ENCODE data around the gene UNC119B.

The UNC119B gene

GRCh38 chr12:120699553-120699952, 10.7 kb upstream of the UNC119B start:
- TF ChIP-seq CTCF (IDR thresholded peaks at IDR 0.05; ENCODE audit: unreplicated experiment in 3 of 3) = no peak
- H3K27me3 Mint-ChIP-seq (ENCODE audit: low read depth) = no peaks in the 10 kb centered on the region
- H3K4me1 Mint-ChIP-seq = no peaks in the 10 kb centered on the region
- H3K4me3 Mint-ChIP-seq = no peak overlapping the region
- H3K9me3 Mint-ChIP-seq = no peaks in the 10 kb centered on the region
- no peak overlapping the region for H3K27ac Mint-ChIP-seq
- peaks cover 74% of the 10 kb centered on the region for H3K36me3 Mint-ChIP-seq (ENCODE audit: low read depth)

GRCh38 chr12:120700886-120701285, 9.4 kb upstream of the UNC119B start:
- Mint-ChIP-seq H3K4me1 (no peaks in the 10 kb centered on the region), H3K27ac (no peak overlapping the region), H3K4me3 (no peak overlapping the region), H3K36me3 (ENCODE audit: low read depth) (peaks cover 66% of the 10 kb centered on the region), H3K27me3 (ENCODE audit: low read depth) (no peaks in the 10 kb centered on the region), H3K9me3 (no peaks in the 10 kb centered on the region)
- no peak for TF ChIP-seq CTCF (IDR thresholded peaks at IDR 0.05; ENCODE audit: unreplicated experiment in 3 of 3)

- Mint-ChIP-seq H3K36me3 (ENCODE audit: low read depth) (peaks cover 52% of the 10 kb centered on the region), H3K9me3 (no peaks in the 10 kb centered on the region), H3K4me1 (no peaks in the 10 kb centered on the region), H3K4me3 (no peak overlapping the region), H3K27ac (no peak overlapping the region), H3K27me3 (ENCODE audit: low read depth) (no peaks in the 10 kb centered on the region)
- TF ChIP-seq CTCF (IDR thresholded peaks at IDR 0.05; ENCODE audit: unreplicated experiment in 3 of 3) = no peak
Measured at GRCh38 chr12:120702637-120703036, 7.6 kb upstream of the UNC119B start.

- Mint-ChIP-seq H3K4me1 (no peaks in the 10 kb centered on the region), H3K27me3 (ENCODE audit: low read depth) (no peaks in the 10 kb centered on the region), H3K27ac (no peak overlapping the region), H3K4me3 (no peak overlapping the region), H3K36me3 (ENCODE audit: low read depth) (peaks cover 46% of the 10 kb centered on the region), H3K9me3 (no peaks in the 10 kb centered on the region)
- no peak for TF ChIP-seq CTCF (IDR thresholded peaks at IDR 0.05; ENCODE audit: unreplicated experiment in 3 of 3)
Measured at GRCh38 chr12:120703311-120703942, 6.8 kb upstream of the UNC119B start.

GRCh38 chr12:120705618-120706017, 4.6 kb upstream of the UNC119B start:
- Mint-ChIP-seq H3K27ac (no peak overlapping the region), H3K9me3 (no peaks in the 10 kb centered on the region), H3K27me3 (ENCODE audit: low read depth) (no peaks in the 10 kb centered on the region), H3K4me3 (no peak overlapping the region), H3K4me1 (peaks cover 6% of the 10 kb centered on the region), H3K36me3 (ENCODE audit: low read depth) (peaks cover 29% of the 10 kb centered on the region)
- no peak for TF ChIP-seq CTCF (IDR thresholded peaks at IDR 0.05; ENCODE audit: unreplicated experiment in 3 of 3)

GRCh38 chr12:120706029-120706428, 4.2 kb upstream of the UNC119B start:
- Mint-ChIP-seq H3K27me3 (ENCODE audit: low read depth) (no peaks in the 10 kb centered on the region), H3K4me1 (peaks cover 6% of the 10 kb centered on the region), H3K4me3 (no peak overlapping the region), H3K36me3 (ENCODE audit: low read depth) (peaks cover 25% of the 10 kb centered on the region), H3K9me3 (no peaks in the 10 kb centered on the region), H3K27ac (no peak overlapping the region)
- TF ChIP-seq CTCF (IDR thresholded peaks at IDR 0.05; ENCODE audit: unreplicated experiment in 3 of 3) = no peak
